GM11168 (cell line): Measurements from ENCODE around the gene MLXIP.

Experiments used
- in situ Hi-C: fragments of 300-500 bp; cut with MboI; formaldehyde crosslinking; loops from one replicate; pipeline ENCODE4 v1.12.0; 2022; ENCODE audit warnings: low sequenced_read_pairs; ENCODE audit not compliant: unreplicated experiment

The MLXIP gene

GRCh38 chr12:122072031-122072970, 6.3 kb upstream of the MLXIP start:
- in situ Hi-C loops = no loop called here

GRCh38 chr12:122073815-122074214, 4.7 kb upstream of the MLXIP start:
- in situ Hi-C loops = no loop called here

GRCh38 chr12:122076743-122077495, 1.6 kb upstream of the MLXIP start:
- in situ Hi-C loops = no loop called here

- in situ Hi-C loops = no loop called here
Measured at GRCh38 chr12:122079033-122079531, 526 bp downstream of the MLXIP start.

DNA sequence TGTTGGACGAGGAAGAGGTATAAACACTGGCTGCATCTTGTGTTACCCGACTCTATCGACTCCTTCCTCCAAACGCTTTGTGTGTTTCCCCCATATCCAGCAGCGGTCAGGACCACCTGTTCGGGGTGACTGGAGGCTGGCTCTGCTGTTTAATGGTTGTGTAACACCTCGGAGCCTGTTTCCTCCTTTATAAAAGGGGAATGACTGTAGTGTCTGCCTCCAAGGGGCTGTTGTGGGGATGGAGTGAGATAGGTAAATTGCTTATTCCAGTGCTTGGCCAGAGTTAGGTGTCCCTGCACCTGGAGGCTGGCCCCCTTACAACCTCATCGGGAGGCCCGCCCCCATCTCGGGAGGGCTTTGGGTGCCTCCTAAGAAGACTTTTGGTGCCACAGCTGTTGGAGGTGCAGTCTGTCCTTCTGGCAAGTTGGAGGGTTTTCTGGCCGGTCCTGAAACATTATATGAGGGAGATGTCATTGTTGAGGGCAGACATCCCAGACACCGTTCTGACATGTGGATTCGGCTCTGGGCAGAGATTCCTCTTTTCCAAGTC, 1.1 kb downstream of the MLXIP start:
- in situ Hi-C loops = no loop called here

- in situ Hi-C loops = no loop called here
Measured at GRCh38 chr12:122080149-122081082, 1.9 kb downstream of the MLXIP start.

DNA sequence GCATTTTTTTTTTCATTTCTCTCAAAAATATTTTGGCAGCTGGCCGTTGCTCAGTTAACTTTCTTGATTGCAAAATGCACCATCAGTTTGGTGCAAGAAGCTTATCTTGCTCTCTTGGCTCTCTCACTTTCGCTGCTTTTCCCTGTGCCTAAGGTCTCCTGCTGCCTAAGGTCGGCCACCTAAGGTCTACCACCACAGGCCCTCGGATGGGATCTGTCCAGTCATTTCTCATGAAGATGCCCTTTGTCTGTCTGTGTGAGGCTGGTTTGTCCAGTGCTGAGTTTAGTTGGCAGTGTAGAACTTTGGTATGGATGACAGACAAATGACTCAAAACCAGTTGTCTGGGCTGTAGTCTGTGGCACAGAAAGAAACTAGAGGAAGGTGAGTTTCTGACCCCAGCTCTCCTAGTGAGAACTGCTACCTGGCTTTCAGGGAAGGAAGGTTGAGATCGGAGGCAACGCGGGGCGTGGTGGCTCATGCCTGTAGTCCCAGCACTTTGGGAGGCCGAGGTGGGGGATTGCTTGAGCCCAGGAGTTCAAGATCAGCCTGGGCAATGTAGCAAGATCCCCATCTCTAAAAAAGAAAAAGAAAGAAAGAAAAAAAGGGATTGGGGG, 2.6 kb downstream of the MLXIP start:
- in situ Hi-C loops = no loop called here

GRCh38 chr12:122081697-122082221, 3.2 kb downstream of the MLXIP start:
- in situ Hi-C loops = no loop called here

- in situ Hi-C loops = no loop called here
Measured at GRCh38 chr12:122082621-122083356, 4.2 kb downstream of the MLXIP start.

- in situ Hi-C loops = no loop called here
Measured at GRCh38 chr12:122084857-122085405, 6.4 kb downstream of the MLXIP start.

DNA sequence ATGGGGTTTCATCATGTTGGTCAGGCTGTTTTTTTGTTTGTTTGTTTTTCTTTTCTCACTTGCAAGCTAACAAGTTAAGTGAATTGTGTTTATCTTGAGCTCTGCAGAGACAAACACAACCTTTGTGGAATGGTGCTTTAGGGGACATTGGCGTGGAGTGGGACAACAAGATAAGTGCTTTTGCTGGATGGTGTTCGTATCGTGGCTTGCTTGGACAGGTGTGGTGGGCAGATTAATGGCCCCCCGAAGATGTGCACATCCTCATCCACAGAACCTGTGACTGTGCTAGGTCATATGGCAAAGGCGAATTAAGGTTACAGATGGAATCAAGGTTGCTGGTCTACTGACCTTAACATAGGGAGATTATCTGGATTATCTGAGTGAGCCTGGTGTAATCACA, 7.0 kb downstream of the MLXIP start:
- in situ Hi-C loops = no loop called here

DNA sequence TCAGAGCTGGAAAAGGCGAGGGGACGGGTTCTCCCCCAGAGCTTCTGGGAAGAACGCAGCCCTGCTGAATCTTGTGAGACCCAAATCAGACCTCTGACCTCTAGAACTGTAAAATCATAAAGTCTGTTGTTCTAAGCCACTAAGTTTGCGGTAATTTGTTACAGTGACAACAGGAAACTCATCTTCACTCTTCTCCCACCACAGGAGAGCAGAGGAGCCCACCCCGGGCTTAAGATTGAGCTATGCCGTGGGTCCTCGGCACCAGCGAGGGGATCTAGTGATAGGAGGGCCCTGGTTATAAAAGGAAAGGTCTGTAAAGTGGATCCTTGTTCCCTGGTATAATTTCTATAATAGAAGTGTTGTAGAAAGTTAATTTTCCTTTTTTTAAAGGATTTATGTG, 7.6 kb downstream of the MLXIP start:
- in situ Hi-C loops = no loop called here

DNA sequence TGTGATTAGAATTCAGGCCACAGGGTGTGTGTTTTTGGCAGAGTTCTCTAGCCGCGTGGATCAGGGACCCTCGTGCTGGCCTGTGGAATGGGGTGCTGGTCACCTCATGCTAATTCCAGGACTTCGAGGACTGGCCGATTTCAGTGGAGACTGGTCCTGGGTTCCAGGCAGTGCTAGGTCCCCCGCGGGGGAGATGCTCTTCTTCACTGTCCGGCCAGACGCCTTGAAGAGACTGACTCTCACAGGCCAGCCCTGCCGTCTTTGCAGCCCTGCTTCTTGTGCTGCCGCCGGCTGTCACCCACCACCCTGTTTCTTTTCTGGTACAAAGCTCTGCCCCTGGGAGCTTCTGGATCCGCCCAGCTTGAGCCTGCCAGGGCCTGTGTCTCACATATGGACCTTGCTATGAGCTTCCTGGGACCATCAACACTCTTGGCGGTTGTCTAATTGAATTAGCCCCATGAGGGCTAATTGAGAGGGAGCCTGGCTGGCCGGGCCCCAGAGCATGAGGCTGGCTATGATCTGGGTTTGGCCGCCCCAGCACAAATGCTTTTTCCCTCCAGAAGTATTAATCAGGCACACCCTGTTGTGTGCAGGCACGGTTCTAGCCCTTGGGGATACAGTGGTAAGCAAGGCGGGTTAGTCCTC, 8.2 kb downstream of the MLXIP start:
- in situ Hi-C loops = no loop called here

DNA sequence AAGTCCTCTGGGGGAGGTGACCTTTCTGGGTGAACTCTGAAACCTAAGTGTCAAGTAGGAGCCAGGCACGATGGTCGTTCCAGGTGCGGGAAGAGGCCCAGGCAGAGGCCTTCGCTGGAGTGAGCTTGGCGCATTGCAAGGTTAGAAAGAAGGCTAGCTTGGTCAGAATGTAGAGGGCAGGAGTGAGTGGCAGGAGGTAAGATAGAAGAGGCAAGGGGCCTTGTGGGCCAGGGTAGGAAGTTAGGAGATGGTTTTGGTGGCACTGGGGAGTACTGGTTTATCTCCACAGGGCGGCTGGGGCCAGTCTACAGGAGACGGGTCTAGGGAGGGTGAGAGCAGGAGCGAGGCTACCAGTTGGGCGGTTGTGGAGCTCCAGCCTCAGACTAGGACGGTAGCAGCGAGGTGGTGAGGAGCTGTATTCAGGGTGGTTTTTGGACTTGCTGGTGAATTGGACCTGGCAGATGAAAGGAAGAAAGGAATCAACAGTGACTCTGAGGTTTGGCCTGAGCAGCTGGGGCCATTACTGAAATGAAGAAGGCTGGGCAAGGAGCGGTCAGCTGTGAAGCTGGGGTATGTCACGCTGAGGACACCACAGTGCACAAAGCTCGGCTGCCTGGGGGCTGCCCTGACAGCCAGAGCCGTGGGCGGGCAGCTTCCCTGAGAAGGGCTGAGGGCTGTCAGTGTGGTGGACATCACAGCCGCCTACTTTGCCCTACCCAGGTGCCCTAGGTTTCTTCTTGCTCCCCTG, 9.0 kb downstream of the MLXIP start:
- in situ Hi-C loops = no loop called here

GRCh38 chr12:122088179-122088810, 9.7 kb downstream of the MLXIP start:
- in situ Hi-C loops = no loop called here

DNA sequence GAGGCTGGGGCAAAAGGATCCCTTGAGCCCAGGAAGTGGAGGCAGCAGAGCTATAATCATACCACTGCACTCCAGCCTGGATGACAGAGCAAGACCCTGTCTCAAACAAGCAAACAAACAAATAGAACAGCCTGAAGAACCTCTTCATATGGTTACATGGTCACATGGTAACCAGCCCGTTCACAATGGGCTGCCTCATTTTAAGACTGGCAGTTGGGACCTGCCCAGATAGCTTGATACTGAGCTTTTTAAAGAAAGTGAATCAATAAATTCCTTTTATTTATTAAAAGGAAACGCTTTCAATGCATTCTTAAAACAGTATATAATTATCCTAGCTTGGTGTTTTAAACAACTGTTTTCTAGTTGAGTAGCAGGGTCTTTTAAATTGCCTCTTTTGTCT, 10.5 kb downstream of the MLXIP start:
- in situ Hi-C loops = no loop called here
